Measurements from ENCODE around the gene GSX2. TPM values are rescaled to one million over a fixed set of nuclear protein-coding genes. Genes with fewer than 3 reads are reported as not detected.

GSX2 gene
- total and polyA plus RNA-seq, 2 of the 13 experiments (the other 11 are each of a cell fraction or from before 2014, with no cell fraction given) = not detected

- TF ChIP-seq, protein P1, sequence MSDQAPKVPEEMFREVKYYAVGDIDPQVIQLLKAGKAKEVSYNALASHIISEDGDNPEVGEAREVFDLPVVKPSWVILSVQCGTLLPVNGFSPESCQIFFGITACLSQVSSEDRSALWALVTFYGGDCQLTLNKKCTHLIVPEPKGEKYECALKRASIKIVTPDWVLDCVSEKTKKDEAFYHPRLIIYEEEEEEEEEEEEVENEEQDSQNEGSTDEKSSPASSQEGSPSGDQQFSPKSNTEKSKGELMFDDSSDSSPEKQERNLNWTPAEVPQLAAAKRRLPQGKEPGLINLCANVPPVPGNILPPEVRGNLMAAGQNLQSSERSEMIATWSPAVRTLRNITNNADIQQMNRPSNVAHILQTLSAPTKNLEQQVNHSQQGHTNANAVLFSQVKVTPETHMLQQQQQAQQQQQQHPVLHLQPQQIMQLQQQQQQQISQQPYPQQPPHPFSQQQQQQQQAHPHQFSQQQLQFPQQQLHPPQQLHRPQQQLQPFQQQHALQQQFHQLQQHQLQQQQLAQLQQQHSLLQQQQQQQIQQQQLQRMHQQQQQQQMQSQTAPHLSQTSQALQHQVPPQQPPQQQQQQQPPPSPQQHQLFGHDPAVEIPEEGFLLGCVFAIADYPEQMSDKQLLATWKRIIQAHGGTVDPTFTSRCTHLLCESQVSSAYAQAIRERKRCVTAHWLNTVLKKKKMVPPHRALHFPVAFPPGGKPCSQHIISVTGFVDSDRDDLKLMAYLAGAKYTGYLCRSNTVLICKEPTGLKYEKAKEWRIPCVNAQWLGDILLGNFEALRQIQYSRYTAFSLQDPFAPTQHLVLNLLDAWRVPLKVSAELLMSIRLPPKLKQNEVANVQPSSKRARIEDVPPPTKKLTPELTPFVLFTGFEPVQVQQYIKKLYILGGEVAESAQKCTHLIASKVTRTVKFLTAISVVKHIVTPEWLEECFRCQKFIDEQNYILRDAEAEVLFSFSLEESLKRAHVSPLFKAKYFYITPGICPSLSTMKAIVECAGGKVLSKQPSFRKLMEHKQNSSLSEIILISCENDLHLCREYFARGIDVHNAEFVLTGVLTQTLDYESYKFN (CRISPR knock-in tag; conservative IDR thresholded peaks at IDR 0.05) = no peak
- TF ChIP-seq RXRB (CRISPR knock-in tag; IDR thresholded peaks at IDR 0.05; ENCODE audit: borderline replicate concordance) (no peak), ZFP36L1 (CRISPR knock-in tag; IDR thresholded peaks at IDR 0.05) (no peak), NFRKB (IDR thresholded peaks at IDR 0.05) (no peak), ZNF724P (CRISPR knock-in tag; IDR thresholded peaks at IDR 0.05; ENCODE audit: borderline replicate concordance) (peak; percentile 80; the same call in 1 of the 2 replicates), BRCA1 (CRISPR knock-in tag; IDR thresholded peaks at IDR 0.05) (no peak), ZNF337 (CRISPR knock-in tag; IDR thresholded peaks at IDR 0.05; ENCODE audit: borderline replicate concordance, low read depth) (peak; percentile 78; the same call in 1 of the 2 replicates), SRSF1 (optimal IDR thresholded peaks at IDR 0.05; ENCODE audit: low read depth, low read length) (no peak), ZNF335 (CRISPR knock-in tag; IDR thresholded peaks at IDR 0.05) (no peak), ZSCAN5A (CRISPR knock-in tag; IDR thresholded peaks at IDR 0.05; ENCODE audit: borderline replicate concordance) (no peak), TGIF2 (CRISPR knock-in tag; IDR thresholded peaks at IDR 0.05) (no peak), ZNF143 (CRISPR knock-in tag; IDR thresholded peaks at IDR 0.05) (no peak), CHD4 (IDR thresholded peaks at IDR 0.05; ENCODE audit: borderline replicate concordance, low read length) (no peak), HMGA1 (CRISPR knock-in tag; conservative IDR thresholded peaks at IDR 0.05) (no peak), RAD51 (IDR thresholded peaks at IDR 0.05; ENCODE audit: borderline replicate concordance) (no peak), ZNF747 (CRISPR knock-in tag; IDR thresholded peaks at IDR 0.05; ENCODE audit: borderline replicate concordance) (no peak), GMEB2 (CRISPR knock-in tag; IDR thresholded peaks at IDR 0.05; ENCODE audit: low read depth) (no peak), CEBPG (CRISPR knock-in tag; IDR thresholded peaks at IDR 0.05) (no peak)
- TF ChIP-seq, protein P2, sequence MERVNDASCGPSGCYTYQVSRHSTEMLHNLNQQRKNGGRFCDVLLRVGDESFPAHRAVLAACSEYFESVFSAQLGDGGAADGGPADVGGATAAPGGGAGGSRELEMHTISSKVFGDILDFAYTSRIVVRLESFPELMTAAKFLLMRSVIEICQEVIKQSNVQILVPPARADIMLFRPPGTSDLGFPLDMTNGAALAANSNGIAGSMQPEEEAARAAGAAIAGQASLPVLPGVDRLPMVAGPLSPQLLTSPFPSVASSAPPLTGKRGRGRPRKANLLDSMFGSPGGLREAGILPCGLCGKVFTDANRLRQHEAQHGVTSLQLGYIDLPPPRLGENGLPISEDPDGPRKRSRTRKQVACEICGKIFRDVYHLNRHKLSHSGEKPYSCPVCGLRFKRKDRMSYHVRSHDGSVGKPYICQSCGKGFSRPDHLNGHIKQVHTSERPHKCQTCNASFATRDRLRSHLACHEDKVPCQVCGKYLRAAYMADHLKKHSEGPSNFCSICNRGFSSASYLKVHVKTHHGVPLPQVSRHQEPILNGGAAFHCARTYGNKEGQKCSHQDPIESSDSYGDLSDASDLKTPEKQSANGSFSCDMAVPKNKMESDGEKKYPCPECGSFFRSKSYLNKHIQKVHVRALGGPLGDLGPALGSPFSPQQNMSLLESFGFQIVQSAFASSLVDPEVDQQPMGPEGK (CRISPR knock-in tag; IDR thresholded peaks at IDR 0.05) = peak; percentile 66
Measured at GRCh38 chr4:54090804-54091623, 8.9 kb upstream of the GSX2 start (continued).

All from HepG2 (cell line).